ENCODE measurements around the gene WDR4.
A peak's percentile ranks its signal among the peaks of the same experiment; 100 is the strongest.
"Not testable (repeated sequence)": the region's sequence is repeated elsewhere in the genome, so short reads cannot be mapped to it uniquely, and the experiment has no call there.

WDR4 gene

DNA sequence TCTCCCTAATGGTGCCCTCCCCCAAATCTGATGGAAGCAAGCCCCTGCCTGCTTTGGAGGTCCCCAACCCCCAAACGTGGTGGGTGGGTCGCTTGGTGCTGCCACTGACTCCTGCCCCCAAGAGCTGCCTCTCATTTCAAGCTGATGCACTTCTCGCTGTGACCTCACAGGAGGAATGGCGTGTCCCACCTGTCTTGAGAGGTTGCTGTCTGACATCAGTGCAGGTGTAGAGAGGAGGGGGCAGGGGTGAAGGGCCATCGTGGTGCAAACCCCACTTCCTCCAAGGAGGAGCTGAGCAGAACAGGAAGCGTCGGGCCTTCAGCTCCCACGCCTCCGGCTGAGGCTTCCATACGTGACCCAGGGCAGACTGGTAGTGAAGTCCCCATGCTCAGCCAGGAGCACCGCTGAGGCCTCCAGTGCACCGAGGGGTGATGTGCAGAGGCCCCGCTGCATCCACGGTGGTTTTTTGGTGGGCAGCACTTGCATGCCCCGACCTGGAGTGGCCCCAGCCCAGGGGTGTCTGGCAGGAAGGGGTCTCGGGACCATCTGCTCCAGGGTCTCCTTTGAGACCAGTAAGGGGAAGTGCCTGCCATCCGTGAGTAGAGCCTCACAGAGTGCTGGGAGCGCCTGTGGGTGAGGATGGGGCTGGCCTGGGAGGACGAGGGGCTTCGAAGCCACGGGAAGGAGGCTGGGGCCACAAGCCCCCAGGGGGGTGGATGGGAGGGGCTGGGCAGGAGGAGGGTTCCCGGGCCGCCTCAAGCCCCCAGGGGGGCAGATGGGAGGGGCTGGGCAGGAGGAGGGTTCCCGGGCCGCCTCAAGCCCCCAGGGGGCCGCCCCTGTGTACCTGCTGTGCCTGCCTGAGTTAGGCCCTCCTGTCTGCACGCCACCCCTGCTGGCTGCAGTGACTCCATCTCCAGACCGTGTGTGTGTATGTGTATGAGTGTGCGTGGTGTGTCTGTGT lies 39.8 kb downstream of the WDR4 start:
- DNase-seq (ENCODE audit: low read depth), result no peak

- DNase-seq (ENCODE audit: low read depth), result not testable (repeated sequence)
These were observed 41.1 kb downstream of the WDR4 start for GRCh38 chr21:42838212-42838690.

- no peak for DNase-seq (ENCODE audit: low read depth)
These were observed 41.7 kb downstream of the WDR4 start for GRCh38 chr21:42837421-42838211.

DNA sequence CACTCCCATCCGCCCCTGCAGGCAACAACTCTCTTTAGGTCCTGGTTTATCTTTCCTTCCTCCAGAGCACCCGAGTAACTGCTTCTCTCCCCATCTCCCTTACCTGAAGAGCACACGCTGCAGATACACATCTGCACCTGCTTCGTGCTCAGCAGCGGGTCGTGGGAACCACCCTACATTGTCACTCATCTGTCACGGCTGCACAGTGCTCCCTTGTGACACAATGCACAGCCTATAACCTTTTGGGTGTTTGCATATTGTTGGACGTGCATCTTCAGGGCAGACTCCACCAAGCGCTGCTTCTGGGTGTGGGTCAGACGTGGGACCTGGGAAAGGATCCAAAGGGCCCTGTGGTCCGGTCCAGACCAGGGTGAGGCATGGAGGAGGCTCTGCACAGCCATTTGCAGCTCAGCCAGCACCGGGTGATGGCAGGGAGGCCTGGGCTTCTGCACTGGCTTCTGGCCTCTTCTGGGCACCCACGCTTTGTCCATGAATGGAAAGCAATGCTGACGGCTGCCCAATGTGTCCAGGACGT lies 42.5 kb downstream of the WDR4 start:
- no peak for DNase-seq (ENCODE audit: low read depth)

DNA sequence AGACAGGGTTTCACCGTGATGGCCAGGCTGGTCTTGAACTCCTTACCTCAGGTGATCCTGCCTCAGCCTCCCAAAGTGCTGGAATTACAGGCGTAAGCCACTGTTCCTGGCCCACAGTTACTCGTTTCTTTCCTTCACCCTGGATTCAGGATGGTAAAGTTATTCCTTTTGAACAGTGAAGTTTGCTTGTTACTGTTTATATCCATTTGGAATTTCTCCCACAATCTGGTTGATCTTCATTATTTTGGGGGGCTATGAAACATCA lies 43.0 kb downstream of the WDR4 start:
- no peak for DNase-seq (ENCODE audit: low read depth)

DNA sequence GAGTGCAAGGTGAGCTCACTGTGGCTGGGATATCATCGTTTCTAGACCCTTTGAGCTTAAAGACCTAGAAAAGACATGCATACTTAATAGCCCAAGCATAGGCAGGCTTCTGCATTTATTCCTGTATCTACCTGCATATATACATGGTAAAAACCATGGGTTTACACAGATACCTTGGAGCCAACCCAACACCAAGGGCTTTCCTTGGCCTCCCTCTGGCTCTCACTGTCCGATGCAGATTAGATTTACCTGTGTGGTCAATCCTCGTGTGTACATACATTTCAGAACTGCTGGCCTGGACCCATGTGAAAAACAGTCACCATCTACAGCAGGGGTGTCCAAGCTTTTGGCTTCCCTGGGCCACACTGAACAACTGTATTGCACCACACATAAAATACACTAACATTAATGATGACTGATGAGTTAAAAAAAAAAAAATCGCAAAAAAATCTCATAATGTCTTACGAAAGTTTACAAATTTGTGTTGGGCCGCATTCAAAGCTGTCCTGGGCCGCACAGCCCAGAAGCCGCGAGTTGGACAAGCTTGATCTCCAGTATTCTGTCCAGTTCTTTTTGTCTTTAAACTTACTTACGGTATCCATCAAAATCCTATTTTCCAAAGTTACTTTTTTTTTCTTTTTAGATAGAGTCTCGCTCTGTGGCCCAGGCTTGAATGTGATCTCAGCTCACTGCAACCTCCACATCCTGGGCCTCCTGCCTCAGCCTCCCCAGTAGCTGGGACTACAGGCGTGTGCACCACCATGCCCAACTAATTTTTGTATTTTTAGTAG lies 43.5 kb downstream of the WDR4 start:
- no peak for DNase-seq (ENCODE audit: low read depth)

- DNase-seq (ENCODE audit: low read depth), result no peak
These were observed 44.1 kb downstream of the WDR4 start for GRCh38 chr21:42835211-42835610.

GRCh38 chr21:42834726-42835191 lies 44.6 kb downstream of the WDR4 start:
- no peak for DNase-seq (ENCODE audit: low read depth)

DNA sequence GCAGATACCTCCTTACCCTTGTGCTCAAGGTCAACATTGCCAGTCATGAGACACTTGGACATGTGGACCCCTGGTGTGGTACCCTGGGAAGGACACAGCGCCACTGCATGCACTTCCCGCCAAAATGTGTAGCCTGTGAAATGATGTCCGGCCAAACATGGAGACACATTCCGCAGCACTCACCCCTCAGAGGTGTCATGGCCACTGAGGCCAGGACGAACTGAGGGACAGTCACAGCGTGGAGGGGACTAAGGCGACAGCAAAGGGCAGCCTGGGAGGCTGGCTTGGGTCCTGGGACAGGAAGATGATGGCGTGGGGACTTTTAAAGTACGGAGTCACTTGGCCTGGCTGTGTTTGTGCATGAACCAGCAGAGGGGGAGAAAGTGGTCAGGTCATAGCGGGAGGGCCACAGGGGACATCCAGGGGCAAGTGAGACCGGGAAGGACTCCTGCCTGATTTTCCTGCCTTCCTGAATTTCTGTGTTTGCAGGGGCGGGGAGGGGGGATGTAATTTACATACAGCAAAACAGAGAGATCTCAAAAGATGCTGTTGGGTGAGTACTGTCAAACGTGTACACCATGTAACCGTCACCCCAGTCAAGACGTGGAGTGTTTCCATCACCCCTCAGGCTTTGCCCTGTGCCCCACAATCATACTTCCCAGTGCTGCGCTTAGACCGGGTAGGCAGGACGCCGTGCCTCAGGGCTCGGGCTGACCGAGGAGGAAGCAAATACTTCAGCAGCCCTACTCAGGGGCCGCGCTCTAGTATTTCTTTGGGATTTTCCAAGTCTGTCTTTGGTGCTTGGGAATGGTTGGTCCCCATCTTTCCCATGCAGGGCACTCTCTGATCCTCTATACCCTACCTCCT lies 45.2 kb downstream of the WDR4 start:
- DNase-seq (ENCODE audit: low read depth), result no peak

DNA sequence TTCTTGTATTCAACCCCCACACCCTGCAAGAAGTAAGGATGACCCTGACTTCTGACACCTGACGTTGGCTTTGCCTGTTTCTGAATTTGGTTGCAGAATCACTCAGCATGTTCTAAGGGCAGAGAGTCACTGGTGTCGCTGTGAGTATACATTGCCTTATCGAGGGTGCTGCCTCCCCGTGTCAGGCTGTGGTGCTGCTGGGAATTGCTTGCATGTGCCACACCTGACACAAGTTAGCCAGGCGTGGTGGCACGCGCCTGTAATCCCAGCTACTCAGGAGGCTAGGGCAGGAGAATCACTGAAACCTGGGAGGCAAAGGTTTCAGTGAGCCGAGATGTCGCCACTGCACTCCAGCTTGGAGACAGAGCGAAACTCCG lies 45.9 kb downstream of the WDR4 start:
- DNase-seq (ENCODE audit: low read depth), result peak; percentile 47

- DNase-seq (ENCODE audit: low read depth), result not testable (repeated sequence)
These were observed 47.1 kb downstream of the WDR4 start for GRCh38 chr21:42832321-42832630.

- DNase-seq (ENCODE audit: low read depth), result no peak
These were observed 48.6 kb downstream of the WDR4 start for GRCh38 chr21:42830456-42831455.

- no peak for DNase-seq (ENCODE audit: low read depth)
These were observed 49.4 kb downstream of the WDR4 start for GRCh38 chr21:42829954-42830353.

DNA sequence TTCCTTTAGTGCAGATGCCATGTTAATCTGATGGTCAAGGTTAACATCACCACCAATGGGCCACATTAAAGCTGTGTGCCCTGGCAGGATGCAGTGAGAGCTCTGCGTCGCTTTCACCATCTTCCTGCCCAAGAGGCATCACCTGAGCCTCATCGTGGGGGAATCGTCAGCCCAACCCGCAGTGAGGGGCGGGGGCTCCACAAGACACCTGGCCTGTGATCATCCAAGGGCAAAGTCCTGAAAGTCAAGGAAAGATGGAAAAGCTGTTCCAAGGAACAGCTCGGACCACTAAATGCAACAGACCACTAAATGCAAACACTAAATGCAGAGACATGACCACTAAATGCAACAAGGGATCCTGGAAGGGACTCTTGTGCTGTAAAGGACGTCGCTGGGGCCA lies 49.9 kb downstream of the WDR4 start:
- no peak for DNase-seq (ENCODE audit: low read depth)

DNA sequence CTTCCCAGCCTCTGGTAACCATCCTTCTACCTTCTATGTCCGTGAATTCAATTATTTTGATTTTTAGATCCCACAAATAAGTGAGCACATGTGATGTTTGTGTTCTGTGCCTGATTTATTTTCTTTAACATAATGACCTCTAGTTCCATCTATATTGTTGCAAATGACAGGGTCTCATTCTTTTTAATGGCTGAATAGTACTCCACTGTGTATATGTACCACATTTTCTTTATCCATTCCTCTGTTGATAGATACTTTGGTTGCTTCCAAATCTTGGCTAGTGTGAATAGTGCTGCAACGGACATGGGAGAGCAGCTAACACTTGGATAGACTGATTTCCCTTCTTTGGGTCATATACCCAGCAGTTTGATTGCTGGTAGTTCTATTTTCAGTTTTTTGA lies 51.8 kb downstream of the WDR4 start:
- no peak for DNase-seq (ENCODE audit: low read depth)

GRCh38 chr21:42820616-42821465 lies 58.5 kb downstream of the WDR4 start:
- no peak for DNase-seq (ENCODE audit: low read depth)

GRCh38 chr21:42819861-42820615 lies 59.3 kb downstream of the WDR4 start:
- no peak for DNase-seq (ENCODE audit: low read depth)

GRCh38 chr21:42818328-42818749 lies 61.0 kb downstream of the WDR4 start:
- no peak for DNase-seq (ENCODE audit: low read depth)
